Measurements from ENCODE around the gene KMT5B. TPM values are rescaled to one million over a fixed set of nuclear protein-coding genes. Genes with fewer than 3 reads are reported as not detected.
A peak's percentile ranks its signal among the peaks of the same experiment; 100 is the strongest.

The KMT5B gene
- total and polyA plus RNA-seq, 2 of the 13 experiments (the other 11 are each of a cell fraction or from before 2014, with no cell fraction given), result 17.6 to 23.7 TPM

GRCh38 chr11:68257477-68258362 lies 44.6 kb upstream of the KMT5B start (continued):
- TF ChIP-seq ZNF33B (CRISPR knock-in tag; IDR thresholded peaks at IDR 0.05) (no peak), DRAP1 (CRISPR knock-in tag; IDR thresholded peaks at IDR 0.05) (no peak), ZSCAN20 (CRISPR knock-in tag; IDR thresholded peaks at IDR 0.05; ENCODE audit: borderline replicate concordance) (0 out of 2 replicates have a peak, but pooled peaks have one; percentile 38), CHD2 (IDR thresholded peaks at IDR 0.05; ENCODE audit: low read depth, low read length) (no peak), ARID2 (CRISPR knock-in tag; IDR thresholded peaks at IDR 0.05; ENCODE audit: borderline replicate concordance) (no peak), ZNF614 (CRISPR knock-in tag; IDR thresholded peaks at IDR 0.05; ENCODE audit: borderline replicate concordance) (peak; percentile 77; the same call in 1 of the 2 replicates), ZNF160 (CRISPR knock-in tag; IDR thresholded peaks at IDR 0.05) (no peak), ZFP82 (CRISPR knock-in tag; IDR thresholded peaks at IDR 0.05; ENCODE audit: borderline replicate concordance) (no peak), USF2 (IDR thresholded peaks at IDR 0.05; ENCODE audit: low read depth, low read length) (no peak), USF2 (CRISPR knock-in tag; IDR thresholded peaks at IDR 0.05; ENCODE audit: borderline replicate concordance) (no peak), ZNF605 (CRISPR knock-in tag; IDR thresholded peaks at IDR 0.05) (peak; percentile 90), CENPBD1 (CRISPR knock-in tag; IDR thresholded peaks at IDR 0.05; ENCODE audit: borderline replicate concordance, low read depth) (no peak), MAZ (IDR thresholded peaks at IDR 0.05; ENCODE audit: borderline replicate concordance, low read depth, low read length) (no peak), MAZ (CRISPR knock-in tag; IDR thresholded peaks at IDR 0.05; ENCODE audit: low read depth) (peak; percentile 45; the same call in 1 of the 2 replicates), SMAD3 (CRISPR knock-in tag; IDR thresholded peaks at IDR 0.05) (0 out of 2 replicates have a peak, but pooled peaks have one; percentile 53), ZNF770 (CRISPR knock-in tag; IDR thresholded peaks at IDR 0.05) (peak; percentile 64; the same call in 1 of the 2 replicates), ZNF280D (CRISPR knock-in tag; IDR thresholded peaks at IDR 0.05) (peak; percentile 97), ZNF224 (CRISPR knock-in tag; IDR thresholded peaks at IDR 0.05) (0 out of 2 replicates have a peak, but pooled peaks have one; percentile 92), HCFC1 (IDR thresholded peaks at IDR 0.05; ENCODE audit: low read depth, low read length) (no peak), ZNF670 (CRISPR knock-in tag; IDR thresholded peaks at IDR 0.05; ENCODE audit: borderline replicate concordance) (no peak)

Data from HepG2 (cell line).